WERI-Rb-1 (cell line): ENCODE results near the gene FGD1.

Source experiments
- DNase-seq: peaks from one replicate; pipeline ENCODE4 v3.0.0-alpha.2; 2020
- H3K27ac ChIP-seq: fragments of 250-450 bp; sonication (Bioruptor Pico); 2 replicates; pipeline ENCODE4 v1.5.1; 2020; ENCODE audit warnings: mild to moderate bottlenecking, moderate library complexity
- H3K27me3 ChIP-seq: fragments of 250-450 bp; sonication (Bioruptor Pico); 2 replicates; pipeline ENCODE4 v1.5.1; 2021; ENCODE audit warnings: mild to moderate bottlenecking, low read depth, moderate library complexity; ENCODE audit not compliant: insufficient read depth, severe bottlenecking
- H3K36me3 ChIP-seq: fragments of 250-450 bp; sonication (Bioruptor Pico); 2 replicates; pipeline ENCODE4 v1.5.1; 2020; ENCODE audit warnings: mild to moderate bottlenecking, moderate library complexity
- H3K4me3 ChIP-seq: 2 replicates; pipeline ENCODE4 v1.5.1; 2011; ENCODE audit warnings: low read depth, mild to moderate bottlenecking, control low read depth, low read length
- H3K9me3 ChIP-seq: fragments of 250-450 bp; sonication (Bioruptor Pico); 2 replicates; pipeline ENCODE4 v1.5.1; 2021; ENCODE audit warnings: mild to moderate bottlenecking, moderate library complexity; ENCODE audit not compliant: severe bottlenecking
- TF ChIP-seq, protein P1 (sequence below): IDR thresholded peaks from 2 replicates; pipeline ENCODE4 v1.5.1; 2011; ENCODE audit warnings: low read depth, mild to moderate bottlenecking, control low read depth, inconsistent platforms, low read length

Gene FGD1

DNA sequence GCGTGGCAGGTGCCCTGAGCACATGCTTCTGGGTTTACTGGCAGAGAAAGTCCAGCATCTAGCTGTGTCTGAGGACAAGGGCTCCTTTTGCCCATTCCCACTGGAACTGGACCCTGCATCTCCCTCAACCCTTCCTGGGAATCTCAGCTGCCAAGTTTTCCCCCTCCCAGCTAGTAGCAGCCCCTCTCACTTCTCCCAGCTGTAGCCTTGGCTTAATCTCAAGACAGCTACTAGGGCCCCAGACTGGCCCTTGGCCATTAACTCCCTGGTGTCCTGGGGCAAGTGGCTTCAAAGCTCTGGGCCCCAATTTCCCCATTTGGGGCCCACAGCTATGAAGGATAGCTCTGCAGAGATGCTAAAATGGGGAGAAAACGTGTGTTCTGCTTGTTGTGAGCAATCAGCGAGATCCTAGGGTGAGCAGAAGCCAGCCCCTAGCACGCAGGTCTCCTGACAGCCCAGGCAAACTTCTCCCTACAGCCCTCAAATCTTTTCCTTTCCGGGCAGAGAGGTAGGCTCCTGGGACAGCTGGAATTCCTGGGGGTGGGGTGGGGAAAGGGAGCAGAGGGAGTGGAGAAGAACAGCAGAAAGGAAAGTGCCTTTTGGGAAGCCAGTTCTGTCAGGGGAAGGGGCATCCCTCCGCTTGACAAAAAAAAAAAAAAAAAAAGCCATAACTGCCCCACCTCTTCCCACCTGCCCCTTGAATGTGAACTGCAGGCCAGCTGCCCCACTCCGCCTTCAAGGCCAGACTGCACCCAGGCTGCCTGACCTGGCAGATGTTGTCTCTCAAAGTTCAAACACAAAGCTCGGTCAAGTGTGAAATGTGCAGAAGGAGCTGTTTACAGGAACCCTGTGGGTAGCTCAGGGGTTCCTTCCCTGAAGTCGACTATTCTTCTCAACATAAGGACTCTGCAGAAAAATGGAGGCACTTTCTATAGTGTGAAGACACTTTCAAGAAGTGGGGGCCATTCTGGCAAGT lies 16.6 kb downstream of the FGD1 start:
- TF ChIP-seq, protein P1, sequence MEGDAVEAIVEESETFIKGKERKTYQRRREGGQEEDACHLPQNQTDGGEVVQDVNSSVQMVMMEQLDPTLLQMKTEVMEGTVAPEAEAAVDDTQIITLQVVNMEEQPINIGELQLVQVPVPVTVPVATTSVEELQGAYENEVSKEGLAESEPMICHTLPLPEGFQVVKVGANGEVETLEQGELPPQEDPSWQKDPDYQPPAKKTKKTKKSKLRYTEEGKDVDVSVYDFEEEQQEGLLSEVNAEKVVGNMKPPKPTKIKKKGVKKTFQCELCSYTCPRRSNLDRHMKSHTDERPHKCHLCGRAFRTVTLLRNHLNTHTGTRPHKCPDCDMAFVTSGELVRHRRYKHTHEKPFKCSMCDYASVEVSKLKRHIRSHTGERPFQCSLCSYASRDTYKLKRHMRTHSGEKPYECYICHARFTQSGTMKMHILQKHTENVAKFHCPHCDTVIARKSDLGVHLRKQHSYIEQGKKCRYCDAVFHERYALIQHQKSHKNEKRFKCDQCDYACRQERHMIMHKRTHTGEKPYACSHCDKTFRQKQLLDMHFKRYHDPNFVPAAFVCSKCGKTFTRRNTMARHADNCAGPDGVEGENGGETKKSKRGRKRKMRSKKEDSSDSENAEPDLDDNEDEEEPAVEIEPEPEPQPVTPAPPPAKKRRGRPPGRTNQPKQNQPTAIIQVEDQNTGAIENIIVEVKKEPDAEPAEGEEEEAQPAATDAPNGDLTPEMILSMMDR, result no peak
- peak; percentile 22 for DNase-seq
- Histone ChIP-seq H3K27me3 (no peaks in the 10 kb centered on the region), H3K27ac (no peak overlapping the region), H3K9me3 (no peaks in the 10 kb centered on the region), H3K36me3 (no peaks in the 10 kb centered on the region), H3K4me3 (no peak overlapping the region)

GRCh38 chrX:54473993-54474859 lies 21.8 kb downstream of the FGD1 start:
- no peak overlapping the region for H3K27ac ChIP-seq

DNA sequence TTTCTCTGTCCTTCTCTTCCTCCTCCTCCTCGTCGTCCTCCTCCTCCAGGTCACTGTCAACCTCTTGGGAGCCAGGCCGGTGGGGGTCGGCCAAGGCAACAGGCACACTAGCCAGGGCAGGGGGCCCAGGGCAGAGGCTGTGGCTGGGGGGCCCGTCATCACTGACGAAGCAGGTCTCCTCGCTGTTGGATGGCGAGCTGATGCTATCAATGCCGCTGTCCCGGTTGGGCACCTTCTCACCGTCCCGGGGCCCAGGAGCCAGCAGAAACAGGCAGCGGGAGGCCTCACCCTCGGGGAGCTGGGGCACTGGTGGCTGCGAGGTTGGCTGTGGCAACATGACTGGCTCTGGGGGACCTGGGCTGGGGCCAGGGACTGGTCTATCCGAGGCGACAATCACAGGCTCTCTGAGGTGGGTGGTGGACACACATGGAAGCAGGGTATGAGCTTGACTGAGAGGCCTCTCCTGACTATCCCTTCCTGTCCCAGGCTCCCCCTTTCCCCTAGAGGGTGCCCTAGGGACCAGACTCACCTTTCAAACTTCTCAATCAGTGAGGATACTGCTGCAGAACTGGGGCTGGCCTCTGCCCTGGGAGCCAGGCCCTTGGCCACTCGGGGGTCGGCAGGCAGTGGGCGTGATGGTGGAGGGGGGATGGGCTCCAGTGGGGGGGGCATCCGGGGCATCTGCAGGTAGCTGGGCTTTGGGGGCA lies 25.8 kb downstream of the FGD1 start:
- H3K9me3 ChIP-seq, result no peaks in the 10 kb centered on the region
- H3K4me3 ChIP-seq, result no peak overlapping the region
- TF ChIP-seq, protein P1, result no peak
- no peak overlapping the region for H3K27ac ChIP-seq
- H3K36me3 ChIP-seq, result no peaks in the 10 kb centered on the region
- no peak for DNase-seq
- peaks cover 3% of the 10 kb centered on the region for H3K27me3 ChIP-seq

More at GRCh38 chrX:54473993-54474859, 21.8 kb downstream of the FGD1 start:
- Histone ChIP-seq H3K27me3 (peaks cover 3% of the 10 kb centered on the region), H3K36me3 (no peaks in the 10 kb centered on the region), H3K9me3 (no peaks in the 10 kb centered on the region), H3K4me3 (no peak overlapping the region)
- TF ChIP-seq, protein P1, result no peak
- DNase-seq, result no peak

DNA sequence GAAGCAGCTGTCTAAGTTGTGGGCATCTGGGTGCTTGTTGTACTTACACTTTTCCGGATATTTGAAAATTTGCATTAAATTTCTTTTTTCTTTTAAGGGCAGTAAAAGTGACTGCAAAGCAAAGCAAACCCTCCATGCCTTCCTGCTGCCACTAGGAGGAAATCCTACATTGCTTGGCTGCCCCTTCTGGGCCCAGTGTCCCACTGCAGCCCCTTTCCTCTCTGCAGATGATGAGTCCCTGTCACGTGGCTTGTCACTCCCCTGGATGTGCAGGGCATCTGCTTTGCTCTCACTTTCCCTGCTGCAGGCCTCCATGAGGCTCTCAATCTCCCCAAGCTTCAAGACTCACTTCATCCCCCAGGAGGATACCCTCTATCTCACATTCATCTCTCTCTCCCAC lies 43.1 kb downstream of the FGD1 start:
- no peak overlapping the region for H3K4me3 ChIP-seq
- H3K36me3 ChIP-seq, result peaks cover 3% of the 10 kb centered on the region; the same call in 1 of the 2 replicates
- H3K9me3 ChIP-seq, result no peaks in the 10 kb centered on the region
- TF ChIP-seq, protein P1, result peak; percentile 73
- DNase-seq, result peak; percentile 58
- H3K27me3 ChIP-seq, result no peaks in the 10 kb centered on the region
- no peak overlapping the region for H3K27ac ChIP-seq

GRCh38 chrX:54449929-54450328 lies 46.1 kb downstream of the FGD1 start:
- TF ChIP-seq, protein P1, result no peak

More at GRCh38 chrX:54449929-54450328, 46.1 kb downstream of the FGD1 start:
- Histone ChIP-seq H3K36me3 (peaks cover 3% of the 10 kb centered on the region; the same call in 1 of the 2 replicates), H3K9me3 (no peaks in the 10 kb centered on the region), H3K4me3 (no peak overlapping the region), H3K27me3 (peaks cover 5% of the 10 kb centered on the region), H3K27ac (no peak overlapping the region)
- no peak for DNase-seq
